Measurements from ENCODE around the gene CYP2W1.

Gene CYP2W1

GRCh38 chr7:1016577-1017531, 33.9 kb downstream of the CYP2W1 start:
- no peak for DNase-seq

- DNase-seq, result no peak
Measured at GRCh38 chr7:1017586-1018333, 34.8 kb downstream of the CYP2W1 start.

GRCh38 chr7:1018334-1018695, 35.3 kb downstream of the CYP2W1 start:
- no peak for DNase-seq

DNA sequence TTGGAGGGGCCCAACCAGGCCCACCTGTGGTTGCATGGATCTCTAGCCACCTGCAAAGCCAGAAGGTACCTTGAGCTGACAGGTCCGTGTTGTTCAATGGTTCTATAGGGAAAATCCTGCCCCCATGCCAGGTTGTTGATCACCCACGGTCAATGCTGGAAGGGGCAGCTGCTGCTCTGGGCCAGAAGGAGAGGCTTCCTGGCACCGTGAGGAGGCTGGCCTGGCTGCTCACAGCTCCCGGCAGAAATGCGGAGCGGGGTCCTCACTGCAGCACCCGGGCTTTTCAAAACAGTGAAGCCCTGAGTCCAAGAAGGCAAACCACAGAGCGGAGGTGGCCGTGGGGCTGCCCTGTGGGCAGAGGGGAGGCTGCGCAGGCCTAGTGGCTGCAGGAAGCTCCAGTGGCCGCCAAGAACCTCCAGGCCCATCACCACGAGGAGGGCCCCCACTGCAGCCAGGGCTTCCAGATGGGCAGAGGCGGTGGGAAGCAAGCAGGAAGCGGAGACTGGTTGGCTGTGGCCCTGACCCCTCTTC, 36.3 kb downstream of the CYP2W1 start:
- DNase-seq, result no peak

- DNase-seq, result no peak
Measured at GRCh38 chr7:1019789-1020610, 37.0 kb downstream of the CYP2W1 start.

DNA sequence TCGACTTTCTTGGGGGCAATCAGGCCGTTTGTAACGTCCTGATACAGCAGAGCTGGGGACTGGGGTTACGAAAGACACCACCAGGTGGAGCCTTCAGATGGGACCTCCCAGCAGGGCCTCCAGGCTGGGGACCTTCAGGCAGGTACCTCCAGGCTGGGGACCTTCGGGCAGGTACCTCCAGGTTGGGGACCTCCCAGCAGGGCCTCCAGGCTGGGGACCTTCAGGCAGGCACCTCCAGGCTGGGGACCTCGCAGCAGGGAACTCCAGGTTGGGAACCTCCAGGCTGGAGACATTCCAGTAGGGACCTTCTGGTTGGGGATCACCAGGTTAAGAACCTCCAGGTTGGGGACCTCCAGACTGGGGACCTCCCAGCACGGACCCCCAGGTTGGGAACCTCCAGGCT, 37.9 kb downstream of the CYP2W1 start:
- DNase-seq, result no peak

DNA sequence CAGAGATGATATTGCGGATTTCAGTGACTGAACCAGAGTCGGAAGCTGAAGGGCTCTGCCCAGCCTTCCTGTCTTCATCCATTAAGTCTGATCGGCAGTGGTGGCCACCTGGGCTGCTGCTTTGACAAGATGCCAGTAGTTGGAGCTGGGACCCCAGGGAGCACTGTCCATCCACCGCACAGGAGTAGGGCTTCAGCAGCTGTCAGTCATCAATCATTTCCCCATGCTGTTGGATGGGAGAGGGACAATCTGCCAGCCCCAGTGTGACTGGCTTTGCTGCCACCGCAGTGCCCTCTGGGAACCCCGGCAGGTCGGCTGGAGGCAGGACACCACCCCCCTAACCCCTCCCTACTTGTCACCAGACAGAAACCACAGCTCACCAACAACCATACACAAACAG, 38.4 kb downstream of the CYP2W1 start:
- DNase-seq, result no peak

GRCh38 chr7:1021931-1022330, 39.0 kb downstream of the CYP2W1 start:
- no peak for DNase-seq

DNA sequence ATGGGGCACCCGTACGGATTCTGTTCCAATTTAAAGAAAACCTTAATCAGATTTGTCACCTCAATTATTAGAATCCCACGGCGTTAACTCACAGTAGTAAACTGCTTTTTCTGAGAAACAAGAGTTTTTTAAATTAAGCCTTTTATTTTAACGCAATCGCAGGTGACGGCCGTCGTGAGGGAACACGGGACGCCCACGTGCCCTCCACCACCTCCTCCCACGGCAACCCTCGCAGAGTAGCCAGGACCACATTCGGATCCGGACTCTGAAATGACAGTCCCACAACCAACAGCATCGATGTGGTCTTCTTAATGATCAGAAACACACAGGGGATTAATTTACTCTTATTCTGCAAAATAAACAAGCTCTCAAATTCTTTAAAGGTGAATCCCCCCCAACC, 39.4 kb downstream of the CYP2W1 start:
- no peak for DNase-seq

- no peak for DNase-seq
Measured at GRCh38 chr7:1022801-1023465, 40.0 kb downstream of the CYP2W1 start.

DNA sequence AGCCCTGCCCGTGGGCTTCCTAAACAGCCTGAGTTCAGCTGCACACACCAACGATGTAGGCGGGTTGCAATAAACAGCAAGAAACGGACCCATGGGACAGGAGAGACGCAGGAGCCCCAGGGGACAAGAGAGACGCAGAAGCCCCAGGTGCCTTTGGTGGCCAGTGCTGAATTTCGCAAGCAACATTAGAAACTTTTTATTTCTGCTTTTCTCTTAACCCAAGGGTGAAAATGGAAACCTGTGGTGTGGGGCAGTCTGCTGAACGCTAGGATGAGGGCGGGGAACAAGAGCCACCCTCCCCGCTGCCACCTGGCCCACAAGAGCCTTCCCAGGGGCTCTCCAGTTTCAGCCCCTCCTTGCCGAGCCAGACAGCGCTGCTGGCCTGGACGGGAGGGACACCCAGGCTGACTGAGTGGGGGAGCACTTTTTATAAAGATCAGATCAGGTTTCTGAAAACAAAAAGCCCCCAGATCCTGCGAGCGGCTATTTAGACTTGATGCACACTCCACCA, 41.4 kb downstream of the CYP2W1 start:
- no peak for DNase-seq

DNA sequence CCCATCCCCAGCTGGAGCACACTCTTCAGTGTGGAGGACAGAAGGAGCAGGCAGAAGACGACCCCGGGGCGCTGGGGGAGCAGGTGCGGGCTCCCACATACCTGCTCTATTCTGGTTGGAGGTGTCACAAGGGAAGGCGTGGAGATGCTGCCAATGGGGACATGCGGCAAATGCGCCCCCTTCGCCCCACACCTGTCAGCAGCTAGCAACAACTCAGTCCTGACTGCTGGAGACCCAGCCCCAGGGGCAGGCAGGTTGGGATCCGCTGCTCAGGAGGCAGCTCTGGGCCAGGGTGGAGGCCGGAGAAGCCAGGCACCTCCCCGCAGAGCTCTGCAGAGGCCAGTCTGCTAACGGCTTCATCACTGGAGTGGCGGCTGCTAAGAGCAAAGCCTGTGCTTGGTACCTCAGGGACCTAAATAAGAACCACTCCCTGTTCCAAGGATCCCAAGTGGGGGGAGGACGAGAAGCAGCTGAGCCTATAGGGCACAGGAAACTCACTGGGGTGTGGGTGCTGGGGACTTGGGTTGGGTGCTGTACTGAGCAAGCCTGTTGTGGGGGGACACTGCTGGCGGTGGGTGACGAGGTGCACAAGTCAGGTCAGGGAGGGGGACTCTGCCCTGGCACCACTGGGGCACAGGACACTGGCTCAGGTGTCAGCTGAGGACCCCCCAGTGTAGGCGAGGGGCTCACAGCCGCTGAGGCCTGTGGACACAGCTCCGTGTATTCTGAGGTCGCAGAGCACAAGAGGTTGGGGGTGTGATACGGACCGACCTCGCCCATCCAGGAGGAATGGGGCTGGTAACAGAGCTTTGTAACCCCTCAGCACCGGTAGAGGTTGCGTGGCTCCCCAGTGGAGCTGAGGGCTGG, 42.1 kb downstream of the CYP2W1 start:
- DNase-seq, result no peak

DNA sequence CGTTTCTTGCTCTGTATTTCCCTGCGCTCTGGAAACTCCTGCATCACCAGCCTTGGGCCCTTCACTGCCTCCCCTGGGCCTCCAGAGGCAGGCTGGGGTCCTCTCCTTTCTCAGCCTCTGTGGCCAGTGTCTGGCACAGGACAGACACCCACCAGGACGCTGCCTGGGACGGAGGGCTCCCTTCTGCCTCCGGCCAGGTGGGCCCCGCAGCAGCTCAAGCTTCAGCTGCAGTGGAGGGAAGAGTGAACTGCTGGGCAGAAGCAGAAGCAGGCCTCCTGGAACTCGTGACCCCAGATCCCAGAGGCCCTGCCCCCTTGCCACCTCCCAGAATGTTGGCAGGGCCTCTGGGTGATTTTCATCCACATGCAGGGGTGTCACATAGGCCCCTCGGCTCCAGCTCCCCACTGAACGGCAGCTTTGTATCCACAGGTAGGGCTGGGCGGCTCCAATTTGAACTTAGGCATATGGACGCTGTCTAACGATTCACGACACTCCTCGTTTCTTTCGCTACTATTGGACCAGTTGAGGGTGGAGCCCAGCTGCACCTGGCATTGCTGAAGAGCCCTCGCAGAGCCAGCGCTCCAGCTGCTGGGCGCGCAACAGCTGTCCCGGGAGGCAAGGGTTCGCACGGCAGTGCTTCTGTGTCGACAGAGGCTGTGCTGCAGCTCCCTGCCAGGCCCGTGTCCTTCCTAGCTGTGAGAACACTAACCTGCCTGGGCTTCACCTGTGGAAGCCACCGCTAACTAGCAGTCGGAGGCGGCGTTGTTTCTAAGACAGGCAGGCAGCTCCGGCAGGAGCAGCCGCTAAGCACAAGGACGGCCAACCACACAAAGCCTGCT, 43.0 kb downstream of the CYP2W1 start:
- DNase-seq, result no peak

DNA sequence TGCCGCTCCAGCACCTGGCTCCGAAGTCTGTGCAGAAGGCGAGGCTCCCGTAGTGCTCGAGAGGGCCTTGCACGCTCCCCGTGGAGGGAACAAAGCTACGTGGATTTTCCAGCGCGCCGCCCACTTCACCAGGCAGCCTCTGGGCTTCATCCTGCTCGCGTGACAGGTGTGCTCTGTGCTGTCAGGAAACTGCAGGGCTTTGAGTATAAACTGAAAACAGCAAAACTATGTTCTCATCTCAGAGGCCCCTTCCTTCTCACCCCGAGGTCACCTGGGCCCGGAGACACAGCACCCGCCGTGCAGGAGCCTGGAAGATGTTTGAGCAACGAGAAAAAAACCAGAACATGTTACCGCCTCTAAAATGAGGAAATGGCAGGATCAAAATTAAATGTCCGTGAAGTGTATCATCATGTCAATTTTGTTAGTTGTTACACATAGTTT, 43.8 kb downstream of the CYP2W1 start:
- no peak for DNase-seq

- no peak for DNase-seq
Measured at GRCh38 chr7:1027242-1028043, 44.5 kb downstream of the CYP2W1 start.

DNA sequence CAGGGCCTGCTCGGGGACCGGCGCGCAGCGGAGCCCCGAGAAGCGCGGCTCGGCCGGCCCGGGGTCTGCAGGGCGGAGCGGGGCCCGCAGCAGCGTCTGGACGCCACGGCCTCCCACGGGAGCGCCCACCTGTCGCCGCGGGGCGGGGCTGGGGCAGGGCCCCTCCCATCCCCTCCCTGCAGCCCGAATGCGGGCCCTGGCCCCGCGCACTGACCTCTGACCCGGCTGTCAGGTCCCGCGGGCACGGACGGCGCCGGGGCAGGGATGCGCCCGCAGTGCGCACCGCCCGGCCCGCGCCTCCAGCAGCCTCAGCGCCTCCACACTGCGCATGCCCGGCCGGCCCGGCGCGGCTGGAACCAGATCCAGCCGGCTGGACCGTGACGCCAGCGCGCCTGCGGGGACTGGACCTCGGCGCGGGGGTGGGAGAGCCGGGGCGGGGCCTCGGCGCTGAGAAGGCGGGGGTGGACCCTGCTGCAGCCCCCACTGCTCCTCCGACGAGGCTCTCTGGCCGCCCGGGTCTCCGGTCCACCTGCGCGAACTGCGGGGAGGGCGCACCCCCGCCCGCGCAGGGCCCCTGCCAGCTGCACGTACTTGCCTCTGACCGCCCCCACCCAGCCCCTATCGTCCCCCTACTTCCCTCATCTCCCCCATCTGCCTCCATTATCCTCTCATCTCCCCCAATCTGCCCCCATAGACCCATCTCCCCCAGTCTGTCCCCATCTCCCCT, 45.2 kb downstream of the CYP2W1 start:
- no peak for DNase-seq

DNA sequence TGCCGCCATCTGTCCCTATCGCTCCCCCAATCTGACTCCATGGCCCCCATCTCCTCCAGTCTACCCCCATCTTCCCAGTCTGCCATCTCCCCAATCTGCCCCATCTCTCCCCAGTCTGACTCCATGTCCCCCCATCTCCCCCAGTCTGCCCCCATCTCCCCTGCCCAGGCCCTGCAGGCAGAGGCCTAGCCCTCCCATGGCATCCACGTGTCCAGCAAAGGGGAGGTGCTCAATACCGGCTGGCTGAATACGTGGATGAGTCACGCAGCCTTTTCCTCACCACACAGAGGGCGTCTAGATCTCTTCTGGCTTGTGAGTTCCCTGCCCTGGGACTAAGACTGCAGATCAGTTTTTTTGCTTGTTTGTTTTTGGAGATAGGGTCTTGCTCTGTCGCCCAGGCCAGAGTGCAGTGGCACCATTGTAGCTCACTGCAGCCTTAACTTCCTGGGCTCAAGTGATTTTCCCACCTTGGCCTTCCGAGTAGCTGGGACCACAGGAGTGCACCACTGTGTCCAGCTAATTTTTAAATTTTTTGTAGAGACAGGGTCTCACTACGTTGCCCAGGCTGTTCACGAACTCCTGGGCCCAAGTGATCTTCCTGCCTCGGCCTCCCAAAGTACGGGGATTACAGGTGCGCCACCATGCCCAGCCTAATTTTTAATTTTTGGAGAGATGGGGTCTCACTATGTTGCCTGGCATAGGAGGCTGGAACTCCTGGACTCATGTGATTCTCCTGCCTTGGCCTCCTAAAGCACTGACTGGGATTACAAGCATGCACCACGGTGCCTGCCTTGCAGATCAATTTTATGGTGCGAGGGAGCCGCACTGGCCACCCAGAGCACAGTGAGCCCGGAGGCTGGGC, 46.0 kb downstream of the CYP2W1 start:
- DNase-seq, result no peak
